ENCODE data around the gene BEND5. TPM values are rescaled to one million over a fixed set of nuclear protein-coding genes. Genes with fewer than 3 reads are reported as not detected.

The BEND5 gene
- total and polyA plus RNA-seq, 4 donors: 0.12 to 0.93 (median 0.19) TPM

DNA sequence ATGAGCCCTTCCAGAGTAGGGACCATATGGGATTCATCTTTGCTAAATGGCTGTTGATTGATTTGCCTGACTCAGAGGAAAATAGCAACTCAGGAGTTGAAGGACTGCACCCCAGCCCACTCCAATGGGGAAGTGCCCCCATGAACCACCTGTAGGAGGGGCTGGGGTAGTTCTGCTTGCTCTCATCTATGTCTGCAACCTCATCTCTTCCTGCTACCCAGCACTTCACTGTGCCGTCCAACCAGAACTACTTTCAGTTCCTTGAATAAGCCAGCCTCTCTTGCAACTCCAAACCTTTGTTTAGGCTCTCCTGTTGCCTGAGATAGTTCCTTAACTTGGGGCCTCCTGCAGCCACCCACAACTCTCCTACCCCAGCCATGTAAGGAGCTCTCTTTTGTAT, 26.6 kb downstream of the BEND5 start:
- Histone ChIP-seq H3K9ac (ENCODE audit: low read depth in 1 of 2, low read length in 2 of 2) (no peak overlapping the region), H3K27me3 (ENCODE audit: control insufficient read depth in 4 of 4, insufficient read depth in 4 of 4, low read length in 3 of 4) (no peaks in the 10 kb centered on the region), H3K4me1 (ENCODE audit: control insufficient read depth in 4 of 4, insufficient read depth in 4 of 4, low read length in 3 of 4) (no peaks in the 10 kb centered on the region), H3K9me3 (ENCODE audit: control insufficient read depth in 4 of 4, low read length in 3 of 4) (no peaks in the 10 kb centered on the region), H3K36me3 (ENCODE audit: control insufficient read depth in 4 of 4, insufficient read depth in 3 of 4, low read depth in 1 of 4, low read length in 3 of 4) (no peaks in the 10 kb centered on the region), H3K27ac (ENCODE audit: low read depth in 1 of 2, low read length in 2 of 2) (no peak overlapping the region), H3K4me3 (ENCODE audit: low read depth in 1 of 3, low read length in 3 of 3) (no peak overlapping the region)
- TF ChIP-seq GABPA (IDR thresholded peaks at IDR 0.05 in 1 of 2, conservative IDR thresholded peaks at IDR 0.05 in 1 of 2) (no peak), ZBTB33 (IDR thresholded peaks at IDR 0.05) (no peak), FOXA2 (IDR thresholded peaks at IDR 0.05) (no peak), EGR1 (IDR thresholded peaks at IDR 0.05; ENCODE audit: low read depth in 2 of 2) (no peak), JUND (IDR thresholded peaks at IDR 0.05) (no peak), YY1 (IDR thresholded peaks at IDR 0.05) (no peak), FOXA1 (IDR thresholded peaks at IDR 0.05) (no peak), HNF4A (conservative IDR thresholded peaks at IDR 0.05) (no peak), SP1 (IDR thresholded peaks at IDR 0.05) (no peak), RAD21 (IDR thresholded peaks at IDR 0.05) (no peak), HNF4G (IDR thresholded peaks at IDR 0.05) (no peak), NR2F2 (IDR thresholded peaks at IDR 0.05) (no peak), RXRA (IDR thresholded peaks at IDR 0.05) (no peak), TAF1 (conservative IDR thresholded peaks at IDR 0.05) (no peak)
- TF ChIP-seq, protein P1, sequence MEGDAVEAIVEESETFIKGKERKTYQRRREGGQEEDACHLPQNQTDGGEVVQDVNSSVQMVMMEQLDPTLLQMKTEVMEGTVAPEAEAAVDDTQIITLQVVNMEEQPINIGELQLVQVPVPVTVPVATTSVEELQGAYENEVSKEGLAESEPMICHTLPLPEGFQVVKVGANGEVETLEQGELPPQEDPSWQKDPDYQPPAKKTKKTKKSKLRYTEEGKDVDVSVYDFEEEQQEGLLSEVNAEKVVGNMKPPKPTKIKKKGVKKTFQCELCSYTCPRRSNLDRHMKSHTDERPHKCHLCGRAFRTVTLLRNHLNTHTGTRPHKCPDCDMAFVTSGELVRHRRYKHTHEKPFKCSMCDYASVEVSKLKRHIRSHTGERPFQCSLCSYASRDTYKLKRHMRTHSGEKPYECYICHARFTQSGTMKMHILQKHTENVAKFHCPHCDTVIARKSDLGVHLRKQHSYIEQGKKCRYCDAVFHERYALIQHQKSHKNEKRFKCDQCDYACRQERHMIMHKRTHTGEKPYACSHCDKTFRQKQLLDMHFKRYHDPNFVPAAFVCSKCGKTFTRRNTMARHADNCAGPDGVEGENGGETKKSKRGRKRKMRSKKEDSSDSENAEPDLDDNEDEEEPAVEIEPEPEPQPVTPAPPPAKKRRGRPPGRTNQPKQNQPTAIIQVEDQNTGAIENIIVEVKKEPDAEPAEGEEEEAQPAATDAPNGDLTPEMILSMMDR (IDR thresholded peaks at IDR 0.05; ENCODE audit: low read depth, low read length, missing input control): no peak
- TF ChIP-seq, protein P2, sequence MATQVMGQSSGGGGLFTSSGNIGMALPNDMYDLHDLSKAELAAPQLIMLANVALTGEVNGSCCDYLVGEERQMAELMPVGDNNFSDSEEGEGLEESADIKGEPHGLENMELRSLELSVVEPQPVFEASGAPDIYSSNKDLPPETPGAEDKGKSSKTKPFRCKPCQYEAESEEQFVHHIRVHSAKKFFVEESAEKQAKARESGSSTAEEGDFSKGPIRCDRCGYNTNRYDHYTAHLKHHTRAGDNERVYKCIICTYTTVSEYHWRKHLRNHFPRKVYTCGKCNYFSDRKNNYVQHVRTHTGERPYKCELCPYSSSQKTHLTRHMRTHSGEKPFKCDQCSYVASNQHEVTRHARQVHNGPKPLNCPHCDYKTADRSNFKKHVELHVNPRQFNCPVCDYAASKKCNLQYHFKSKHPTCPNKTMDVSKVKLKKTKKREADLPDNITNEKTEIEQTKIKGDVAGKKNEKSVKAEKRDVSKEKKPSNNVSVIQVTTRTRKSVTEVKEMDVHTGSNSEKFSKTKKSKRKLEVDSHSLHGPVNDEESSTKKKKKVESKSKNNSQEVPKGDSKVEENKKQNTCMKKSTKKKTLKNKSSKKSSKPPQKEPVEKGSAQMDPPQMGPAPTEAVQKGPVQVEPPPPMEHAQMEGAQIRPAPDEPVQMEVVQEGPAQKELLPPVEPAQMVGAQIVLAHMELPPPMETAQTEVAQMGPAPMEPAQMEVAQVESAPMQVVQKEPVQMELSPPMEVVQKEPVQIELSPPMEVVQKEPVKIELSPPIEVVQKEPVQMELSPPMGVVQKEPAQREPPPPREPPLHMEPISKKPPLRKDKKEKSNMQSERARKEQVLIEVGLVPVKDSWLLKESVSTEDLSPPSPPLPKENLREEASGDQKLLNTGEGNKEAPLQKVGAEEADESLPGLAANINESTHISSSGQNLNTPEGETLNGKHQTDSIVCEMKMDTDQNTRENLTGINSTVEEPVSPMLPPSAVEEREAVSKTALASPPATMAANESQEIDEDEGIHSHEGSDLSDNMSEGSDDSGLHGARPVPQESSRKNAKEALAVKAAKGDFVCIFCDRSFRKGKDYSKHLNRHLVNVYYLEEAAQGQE (IDR thresholded peaks at IDR 0.05): no peak
- TF ChIP-seq, protein P3, sequence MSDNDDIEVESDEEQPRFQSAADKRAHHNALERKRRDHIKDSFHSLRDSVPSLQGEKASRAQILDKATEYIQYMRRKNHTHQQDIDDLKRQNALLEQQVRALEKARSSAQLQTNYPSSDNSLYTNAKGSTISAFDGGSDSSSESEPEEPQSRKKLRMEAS (IDR thresholded peaks at IDR 0.05): no peak
- TF ChIP-seq, protein P4, sequence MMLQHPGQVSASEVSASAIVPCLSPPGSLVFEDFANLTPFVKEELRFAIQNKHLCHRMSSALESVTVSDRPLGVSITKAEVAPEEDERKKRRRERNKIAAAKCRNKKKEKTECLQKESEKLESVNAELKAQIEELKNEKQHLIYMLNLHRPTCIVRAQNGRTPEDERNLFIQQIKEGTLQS (IDR thresholded peaks at IDR 0.05): no peak
- WGBS: 86% methylated on average over 1 of the region's 1 CpG
- no peak for DNase-seq (ENCODE audit: low spot score)
